ENCODE measurements around the gene CCS. TPM values are rescaled to one million over a fixed set of nuclear protein-coding genes. Genes with fewer than 3 reads are reported as not detected.

The CCS gene
- total and polyA plus RNA-seq, 2 experiments from 2014 or later = 86.6 to 117 TPM

DNA sequence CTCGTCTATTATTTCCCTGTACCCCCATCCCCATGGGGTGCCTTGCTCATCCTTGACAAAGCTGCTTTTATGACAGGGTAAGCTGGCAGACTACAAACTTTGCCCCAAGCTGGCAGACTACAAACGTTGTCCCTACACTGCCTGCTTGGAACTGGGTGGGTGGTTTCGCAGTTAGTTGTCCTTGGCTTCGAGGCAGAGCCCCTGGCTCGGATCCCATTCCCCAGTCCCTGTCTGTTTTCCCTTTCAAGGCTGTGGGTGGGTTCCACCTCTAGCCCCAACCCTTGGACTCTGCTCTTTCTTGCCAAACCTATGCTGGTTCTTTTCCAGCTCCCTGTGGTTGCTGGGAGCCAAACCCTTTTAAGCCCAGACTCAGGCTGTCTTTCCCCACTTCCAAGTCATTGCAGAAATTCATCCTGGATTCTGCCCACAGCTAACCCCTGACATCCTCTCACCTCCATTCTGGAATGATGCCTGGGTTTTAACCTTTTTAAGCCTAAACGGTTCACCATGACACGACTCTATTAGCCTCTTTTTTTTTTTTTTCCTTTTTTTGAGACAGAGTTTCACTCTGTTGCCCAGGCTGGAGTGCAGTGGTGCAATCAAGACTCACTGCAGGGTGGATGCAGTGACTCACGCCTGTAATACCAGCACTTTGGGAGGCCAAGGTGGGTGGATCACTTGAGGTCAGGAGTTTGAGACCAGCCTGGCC, 14.3 kb downstream of the CCS start:
- no peaks in the 10 kb centered on the region for H3K27me3 ChIP-seq
- DNase-seq (ENCODE audit: low read depth in 1 of 2, low spot score in 1 of 2) = peak in 1 of 2 donors; percentile 92
- H3K27ac ChIP-seq = no peak overlapping the region
- no peaks in the 10 kb centered on the region for H3K4me1 ChIP-seq (ENCODE audit: low read depth)
- TF ChIP-seq, protein P1, sequence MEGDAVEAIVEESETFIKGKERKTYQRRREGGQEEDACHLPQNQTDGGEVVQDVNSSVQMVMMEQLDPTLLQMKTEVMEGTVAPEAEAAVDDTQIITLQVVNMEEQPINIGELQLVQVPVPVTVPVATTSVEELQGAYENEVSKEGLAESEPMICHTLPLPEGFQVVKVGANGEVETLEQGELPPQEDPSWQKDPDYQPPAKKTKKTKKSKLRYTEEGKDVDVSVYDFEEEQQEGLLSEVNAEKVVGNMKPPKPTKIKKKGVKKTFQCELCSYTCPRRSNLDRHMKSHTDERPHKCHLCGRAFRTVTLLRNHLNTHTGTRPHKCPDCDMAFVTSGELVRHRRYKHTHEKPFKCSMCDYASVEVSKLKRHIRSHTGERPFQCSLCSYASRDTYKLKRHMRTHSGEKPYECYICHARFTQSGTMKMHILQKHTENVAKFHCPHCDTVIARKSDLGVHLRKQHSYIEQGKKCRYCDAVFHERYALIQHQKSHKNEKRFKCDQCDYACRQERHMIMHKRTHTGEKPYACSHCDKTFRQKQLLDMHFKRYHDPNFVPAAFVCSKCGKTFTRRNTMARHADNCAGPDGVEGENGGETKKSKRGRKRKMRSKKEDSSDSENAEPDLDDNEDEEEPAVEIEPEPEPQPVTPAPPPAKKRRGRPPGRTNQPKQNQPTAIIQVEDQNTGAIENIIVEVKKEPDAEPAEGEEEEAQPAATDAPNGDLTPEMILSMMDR (IDR thresholded peaks at IDR 0.05; ENCODE audit: low read depth, low read length) = no peak
- H3K36me3 ChIP-seq = peaks cover 10% of the 10 kb centered on the region
- H3K4me3 ChIP-seq = no peak overlapping the region
- no peaks in the 10 kb centered on the region for H3K9me3 ChIP-seq (ENCODE audit: low read depth)

DNA sequence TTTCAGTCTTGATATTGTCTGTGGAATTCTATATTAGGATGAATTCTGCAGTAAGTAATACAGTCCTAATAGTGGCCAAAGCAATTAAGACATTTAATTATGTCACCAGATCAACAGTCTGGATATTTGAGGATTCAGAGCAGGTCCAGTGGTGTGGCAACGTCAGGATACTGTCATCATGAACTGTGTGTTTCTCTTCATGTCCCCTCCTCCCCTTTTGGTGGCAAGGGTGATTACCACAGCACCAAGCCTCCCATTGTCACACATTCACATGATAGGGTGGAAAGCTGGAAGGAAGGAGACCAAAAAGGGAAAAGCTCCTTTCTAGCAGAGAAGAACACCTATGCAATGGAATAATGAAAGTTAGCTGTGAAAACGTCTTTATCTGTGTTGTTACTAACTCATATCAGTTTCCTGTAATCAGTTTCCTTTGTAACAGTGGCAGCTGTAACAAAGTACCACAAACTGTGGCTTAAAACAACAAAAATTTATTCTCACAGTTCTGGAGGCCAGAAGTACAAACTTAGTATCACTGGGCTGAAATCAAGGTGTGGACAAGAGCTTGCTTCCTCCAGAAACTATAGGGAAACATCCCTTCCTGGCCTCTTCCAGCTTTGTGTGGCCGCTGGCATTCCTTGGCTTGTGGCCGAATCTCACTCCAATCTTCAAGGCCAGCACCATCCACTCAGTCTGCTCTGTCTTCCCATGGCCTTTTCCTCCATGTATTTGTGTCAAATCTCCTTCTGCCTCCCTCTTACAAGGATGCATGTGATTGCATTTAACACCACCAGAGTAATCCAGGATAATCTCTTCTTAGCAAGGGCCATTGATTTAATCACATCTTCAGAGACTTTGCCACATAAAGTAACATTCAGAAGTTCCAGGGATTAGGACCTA, 17.0 kb downstream of the CCS start:
- Histone ChIP-seq H3K4me1 (ENCODE audit: low read depth) (no peaks in the 10 kb centered on the region), H3K27me3 (no peaks in the 10 kb centered on the region), H3K4me3 (no peak overlapping the region), H3K9me3 (ENCODE audit: low read depth) (no peaks in the 10 kb centered on the region), H3K36me3 (peaks cover 7% of the 10 kb centered on the region), H3K27ac (no peak overlapping the region)
- DNase-seq (ENCODE audit: low read depth in 1 of 2, low spot score in 1 of 2) = no peak
- TF ChIP-seq, protein P1 (IDR thresholded peaks at IDR 0.05; ENCODE audit: low read depth, low read length) = no peak

DNA sequence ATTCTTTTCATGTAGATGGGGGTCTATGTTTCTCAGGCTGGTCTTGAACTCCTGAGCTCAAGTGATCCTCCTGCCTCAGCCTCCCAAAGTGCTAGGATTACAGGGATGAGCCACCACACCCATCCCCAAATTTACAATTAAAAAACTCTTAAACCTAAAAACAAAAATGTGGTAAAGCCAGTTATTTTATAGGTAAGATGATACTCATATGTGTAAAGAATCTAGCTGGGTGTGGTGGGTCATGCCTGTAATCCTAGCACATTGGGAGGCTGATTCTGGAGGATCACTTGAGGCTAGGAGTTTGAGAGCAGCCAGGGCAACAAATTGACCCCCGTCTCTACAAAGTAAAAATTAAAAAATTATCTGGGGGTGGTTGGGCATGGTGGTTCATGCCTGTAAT, 19.5 kb downstream of the CCS start:
- Histone ChIP-seq H3K36me3 (no peaks in the 10 kb centered on the region), H3K9me3 (ENCODE audit: low read depth) (no peaks in the 10 kb centered on the region), H3K27me3 (no peaks in the 10 kb centered on the region), H3K4me3 (no peak overlapping the region), H3K27ac (no peak overlapping the region), H3K4me1 (ENCODE audit: low read depth) (peaks cover 4% of the 10 kb centered on the region)
- DNase-seq (ENCODE audit: low read depth in 1 of 2, low spot score in 1 of 2) = no peak
- TF ChIP-seq, protein P1 (IDR thresholded peaks at IDR 0.05; ENCODE audit: low read depth, low read length) = no peak

DNA sequence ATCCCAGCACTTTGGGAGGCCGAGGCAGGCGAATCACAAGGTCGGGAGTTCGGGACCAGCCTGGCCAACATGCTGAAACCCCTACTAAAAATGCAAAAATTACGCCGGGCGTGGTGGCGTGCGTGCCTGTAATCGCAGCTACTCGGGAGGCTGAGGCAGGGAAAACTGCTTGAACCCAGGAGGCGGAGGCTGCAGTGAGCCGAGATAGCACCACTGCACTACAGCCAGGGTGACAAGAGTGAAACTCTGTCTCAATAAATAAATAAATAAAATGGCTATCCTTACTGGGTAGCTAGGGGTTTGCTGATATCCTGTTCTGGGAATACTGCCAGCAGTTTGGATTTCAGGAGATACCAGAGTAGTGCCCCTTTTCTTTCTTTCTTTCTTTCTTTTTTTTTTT, 21.1 kb downstream of the CCS start:
- TF ChIP-seq, protein P1 (IDR thresholded peaks at IDR 0.05; ENCODE audit: low read depth, low read length) = no peak
- H3K9me3 ChIP-seq (ENCODE audit: low read depth) = no peaks in the 10 kb centered on the region
- peaks cover 19% of the 10 kb centered on the region for H3K4me1 ChIP-seq (ENCODE audit: low read depth)
- H3K36me3 ChIP-seq = no peaks in the 10 kb centered on the region
- H3K27me3 ChIP-seq = no peaks in the 10 kb centered on the region
- no peak overlapping the region for H3K27ac ChIP-seq
- peak in 1 of 2 donors; percentile 58 for DNase-seq (ENCODE audit: low read depth in 1 of 2, low spot score in 1 of 2)
- H3K4me3 ChIP-seq = no peak overlapping the region

DNA sequence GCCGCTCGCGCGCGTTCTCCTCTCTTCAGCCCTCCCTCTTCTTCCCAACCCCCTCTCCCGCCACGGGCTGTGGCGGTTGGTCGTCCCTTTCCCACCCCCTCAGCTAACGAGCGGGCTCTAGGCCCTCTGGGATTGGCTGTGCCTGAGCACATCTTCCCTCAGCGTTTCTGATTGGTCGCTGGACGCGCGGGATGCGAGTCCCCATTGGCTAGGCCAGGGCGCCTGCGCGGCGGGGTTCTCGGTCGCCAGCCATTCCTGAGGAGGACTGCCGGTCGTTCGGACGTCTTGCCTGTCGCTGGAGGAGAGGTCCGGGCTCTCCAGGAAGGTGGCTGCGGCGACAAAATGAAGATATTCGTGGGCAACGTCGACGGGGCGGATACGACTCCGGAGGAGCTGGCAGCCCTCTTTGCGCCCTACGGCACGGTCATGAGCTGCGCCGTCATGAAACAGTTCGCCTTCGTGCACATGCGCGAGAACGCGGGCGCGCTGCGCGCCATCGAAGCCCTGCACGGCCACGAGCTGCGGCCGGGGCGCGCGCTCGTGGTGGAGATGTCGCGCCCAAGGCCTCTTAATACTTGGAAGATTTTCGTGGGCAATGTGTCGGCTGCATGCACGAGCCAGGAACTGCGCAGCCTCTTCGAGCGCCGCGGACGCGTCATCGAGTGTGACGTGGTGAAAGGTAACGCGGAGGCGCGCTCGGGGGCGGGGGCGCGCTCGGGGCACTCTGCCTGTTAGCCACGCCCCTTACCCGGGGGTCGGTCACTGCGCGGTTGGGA, 23.6 kb downstream of the CCS start, which contains the start of gene RBM14:
Gene RBM14, plus strand, starts transcription at position 252 of the 776 bp plus-strand sequence. Its CDS starts 91 bp downstream, at position 343.
- H3K4me1 ChIP-seq (ENCODE audit: low read depth) = peaks cover 28% of the 10 kb centered on the region
- H3K4me3 ChIP-seq = peak within 1 kb of the TSS; percentile 91
- no peaks in the 10 kb centered on the region for H3K9me3 ChIP-seq (ENCODE audit: low read depth)
- H3K27me3 ChIP-seq = no peaks in the 10 kb centered on the region
- TF ChIP-seq, protein P1 (IDR thresholded peaks at IDR 0.05; ENCODE audit: low read depth, low read length) = no peak
- DNase-seq (ENCODE audit: low read depth in 1 of 2, low spot score in 1 of 2) = peak; percentile 99
- H3K27ac ChIP-seq = peak within 1 kb of the TSS; percentile 89
- no peaks in the 10 kb centered on the region for H3K36me3 ChIP-seq

Data from cardiac muscle cell (in vitro differentiated cells and primary cell).